DOHH2 (cell line): Measurements from ENCODE around the gene UQCRH.

ENCODE experiments used
- CTCF ChIP-seq: fragments of 200-600 bp; sonication (generic); IDR thresholded peaks from one replicate; pipeline ENCODE4 v1.5.1; 2014; ENCODE audit warnings: antibody characterized with exemption, mild to moderate bottlenecking, low read depth, low read length; ENCODE audit not compliant: poor library complexity, severe bottlenecking
- EZH2phosphoT487 ChIP-seq: fragments of 200-600 bp; sonication (generic); IDR thresholded peaks from 2 replicates; pipeline ENCODE4 v1.6.1; 2017; ENCODE audit warnings: borderline replicate concordance, mild to moderate bottlenecking, antibody characterized with exemption, low read length, moderate library complexity, mixed read lengths

GRCh38 chr1:46343705-46344104 is 40.2 kb downstream of the UQCRH start:
- TF ChIP-seq CTCF = no peak
- TF ChIP-seq EZH2phosphoT487 = no peak
